ENCODE data around the gene KIRREL3. TPM values are rescaled to one million over a fixed set of nuclear protein-coding genes. Genes with fewer than 3 reads are reported as not detected.
A peak's percentile ranks its signal among the peaks of the same experiment; 100 is the strongest.

Gene KIRREL3
- total RNA-seq, 2 experiments from 2014 or later: not detected

DNA sequence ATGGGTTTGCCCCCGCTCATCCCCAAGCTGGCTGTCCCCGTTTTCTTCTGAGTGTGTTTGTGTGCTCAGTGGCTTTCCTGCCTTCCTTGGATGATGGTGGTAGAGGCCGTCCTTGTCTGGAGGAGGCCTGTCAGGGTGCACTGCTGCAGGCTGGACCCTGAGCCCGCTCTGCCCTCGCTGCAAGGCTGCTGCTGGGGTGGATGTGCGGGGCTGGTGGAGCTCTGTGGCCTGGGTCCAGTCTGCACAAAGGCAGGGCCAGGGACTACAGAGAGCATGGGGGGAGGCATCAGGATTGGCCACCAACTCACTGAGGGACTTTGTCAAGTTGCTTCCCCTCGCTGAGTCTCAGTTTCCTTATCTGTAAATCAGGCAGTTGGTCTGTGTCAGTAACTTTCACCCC lies 275.0 kb downstream of the KIRREL3 start:
- no peak for DNase-seq
- H3K27ac Mint-ChIP-seq: no peak overlapping the region
- no peaks in the 10 kb centered on the region for H3K36me3 Mint-ChIP-seq (ENCODE audit: low read depth)
- ChIA-PET POLR2A (no interaction called here), CTCF (no interaction called here)
- H3K27me3 Mint-ChIP-seq: peaks cover 2% of the 10 kb centered on the region
- H3K4me1 Mint-ChIP-seq: no peaks in the 10 kb centered on the region
- no peaks in the 10 kb centered on the region for H3K9me3 Mint-ChIP-seq
- H3K4me3 Mint-ChIP-seq: no peak overlapping the region

DNA sequence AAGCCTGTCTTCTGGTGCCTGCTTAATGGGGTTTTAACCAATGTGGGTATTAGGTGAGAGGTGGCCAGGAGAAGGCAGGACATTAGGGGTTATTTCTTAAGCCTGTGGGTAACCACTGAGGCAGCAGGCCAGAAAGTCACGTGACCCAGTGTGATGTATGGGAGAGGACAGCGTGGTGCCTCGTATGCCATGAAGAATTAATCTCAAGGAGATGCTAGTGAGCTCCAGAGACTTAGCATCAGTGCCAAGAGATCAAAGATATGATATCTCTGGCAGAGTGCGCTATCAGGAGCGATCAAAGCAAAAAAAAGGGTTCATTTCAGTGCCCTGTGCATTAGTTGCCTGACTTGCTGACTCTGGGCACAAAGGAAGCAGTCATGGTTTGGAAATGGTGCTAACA lies 275.5 kb downstream of the KIRREL3 start:
- H3K4me1 Mint-ChIP-seq: no peaks in the 10 kb centered on the region
- H3K27ac Mint-ChIP-seq: no peak overlapping the region
- DNase-seq: no peak
- H3K36me3 Mint-ChIP-seq (ENCODE audit: low read depth): no peaks in the 10 kb centered on the region
- peaks cover 2% of the 10 kb centered on the region for H3K27me3 Mint-ChIP-seq
- POLR2A ChIA-PET: no interaction called here
- H3K9me3 Mint-ChIP-seq: no peaks in the 10 kb centered on the region
- CTCF ChIA-PET: no interaction called here
- no peak overlapping the region for H3K4me3 Mint-ChIP-seq

DNA sequence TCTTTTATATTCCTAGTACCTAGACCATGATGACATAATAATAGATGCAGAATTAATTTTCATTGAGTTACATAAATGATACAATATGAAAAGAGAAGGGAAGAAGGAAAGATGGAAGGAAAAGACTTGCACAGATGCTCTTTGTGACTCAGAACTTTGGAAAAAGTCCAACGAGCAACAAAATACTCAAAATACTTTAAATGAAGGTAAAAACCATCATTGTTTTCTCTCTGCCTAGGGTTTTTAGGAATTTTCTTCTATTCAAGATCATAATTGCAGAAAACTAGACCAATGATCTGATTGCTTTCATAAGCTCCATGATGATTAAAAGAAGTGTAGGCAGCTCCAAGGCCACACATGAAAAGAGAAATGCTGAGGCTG lies 276.9 kb downstream of the KIRREL3 start:
- DNase-seq: no peak
- Mint-ChIP-seq H3K27ac (no peak overlapping the region), H3K9me3 (no peaks in the 10 kb centered on the region), H3K4me3 (no peak overlapping the region), H3K27me3 (no peaks in the 10 kb centered on the region), H3K4me1 (no peaks in the 10 kb centered on the region), H3K36me3 (ENCODE audit: low read depth) (no peaks in the 10 kb centered on the region)
- ChIA-PET POLR2A (no interaction called here), CTCF (no interaction called here)

DNA sequence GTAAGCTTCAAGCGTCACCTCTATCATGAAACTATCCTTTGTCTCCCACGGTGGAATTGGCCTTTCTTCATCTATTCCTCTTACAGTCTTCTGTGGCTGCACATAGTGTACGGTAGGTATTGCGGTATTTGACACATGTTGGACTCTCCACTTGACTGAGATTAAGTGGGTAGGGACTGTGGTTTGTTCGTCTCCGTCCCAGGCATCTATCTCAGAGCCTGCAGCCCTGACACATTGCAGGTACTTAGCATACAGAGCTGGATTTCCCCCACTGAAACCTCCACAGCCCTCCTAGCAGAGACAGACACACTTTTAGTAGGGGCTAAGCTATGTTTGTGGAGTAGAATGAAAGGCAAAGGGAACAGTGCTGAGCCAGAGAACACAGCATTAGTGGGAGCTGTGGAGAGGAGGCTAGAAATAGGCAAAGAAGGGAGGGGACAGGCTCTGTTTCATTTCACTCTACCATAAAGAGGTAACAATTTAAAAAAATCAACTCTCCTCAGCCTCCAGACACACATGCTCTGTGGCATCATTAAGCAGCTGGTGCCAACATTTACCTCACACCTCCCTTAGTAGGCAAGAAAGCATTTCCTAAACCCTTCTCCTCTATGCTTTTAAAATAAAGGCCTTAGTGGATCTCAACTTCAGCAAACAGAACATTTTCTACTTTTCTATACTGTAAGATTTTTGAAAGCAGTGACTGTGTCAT lies 277.5 kb downstream of the KIRREL3 start:
- no peaks in the 10 kb centered on the region for H3K27me3 Mint-ChIP-seq
- H3K9me3 Mint-ChIP-seq: no peaks in the 10 kb centered on the region
- no peak overlapping the region for H3K4me3 Mint-ChIP-seq
- no peaks in the 10 kb centered on the region for H3K4me1 Mint-ChIP-seq
- H3K27ac Mint-ChIP-seq: no peak overlapping the region
- no peak for DNase-seq
- POLR2A ChIA-PET: no interaction called here
- no peaks in the 10 kb centered on the region for H3K36me3 Mint-ChIP-seq (ENCODE audit: low read depth)
- CTCF ChIA-PET: interaction anchor here (1.1 to 1.5 kb wide), 2 partner anchors 12 to 44 kb away, joined by 3 read pairs; no protein-coding TSS in a partner anchor

DNA sequence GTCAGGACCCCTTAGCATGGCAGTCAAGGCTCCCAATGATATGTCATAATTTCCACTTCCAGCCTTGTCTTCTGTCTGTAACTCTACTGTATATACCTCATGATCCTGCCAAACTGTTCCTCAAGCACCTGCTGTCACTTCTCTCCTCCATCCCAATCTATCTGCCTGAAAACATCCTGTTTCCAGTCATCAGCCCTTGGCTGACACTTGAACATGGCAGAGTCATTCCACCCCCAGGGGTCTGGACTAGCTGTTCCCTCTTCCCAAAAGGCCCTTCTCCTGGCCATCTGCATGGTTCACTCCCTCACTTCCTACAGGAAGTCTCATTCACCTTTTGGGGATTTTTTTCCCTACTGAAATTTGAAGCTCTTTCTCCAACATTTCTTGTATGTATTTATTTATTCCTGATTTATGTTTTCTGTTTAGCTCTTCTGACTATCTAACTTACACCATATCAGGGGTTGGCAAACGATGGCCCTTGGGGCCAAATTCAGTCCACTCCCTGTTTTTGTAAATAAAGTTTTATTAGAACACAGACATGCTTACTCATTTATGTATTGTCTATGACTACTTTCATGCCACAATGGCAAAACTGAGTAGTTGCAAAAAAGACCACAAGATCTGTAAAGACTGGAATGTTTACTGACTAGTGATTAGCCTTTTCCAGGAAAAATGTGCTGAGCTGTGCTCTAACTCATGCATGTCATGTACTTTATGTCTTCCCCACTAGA lies 278.4 kb downstream of the KIRREL3 start:
- Mint-ChIP-seq H3K36me3 (ENCODE audit: low read depth) (no peaks in the 10 kb centered on the region), H3K4me1 (no peaks in the 10 kb centered on the region), H3K27me3 (no peaks in the 10 kb centered on the region), H3K27ac (no peak overlapping the region), H3K4me3 (no peak overlapping the region), H3K9me3 (no peaks in the 10 kb centered on the region)
- no peak for DNase-seq
- CTCF ChIA-PET: interaction anchor here (1.1 to 1.5 kb wide), 2 partner anchors 12 to 45 kb away, joined by 3 read pairs; no protein-coding TSS in a partner anchor
- POLR2A ChIA-PET: no interaction called here

DNA sequence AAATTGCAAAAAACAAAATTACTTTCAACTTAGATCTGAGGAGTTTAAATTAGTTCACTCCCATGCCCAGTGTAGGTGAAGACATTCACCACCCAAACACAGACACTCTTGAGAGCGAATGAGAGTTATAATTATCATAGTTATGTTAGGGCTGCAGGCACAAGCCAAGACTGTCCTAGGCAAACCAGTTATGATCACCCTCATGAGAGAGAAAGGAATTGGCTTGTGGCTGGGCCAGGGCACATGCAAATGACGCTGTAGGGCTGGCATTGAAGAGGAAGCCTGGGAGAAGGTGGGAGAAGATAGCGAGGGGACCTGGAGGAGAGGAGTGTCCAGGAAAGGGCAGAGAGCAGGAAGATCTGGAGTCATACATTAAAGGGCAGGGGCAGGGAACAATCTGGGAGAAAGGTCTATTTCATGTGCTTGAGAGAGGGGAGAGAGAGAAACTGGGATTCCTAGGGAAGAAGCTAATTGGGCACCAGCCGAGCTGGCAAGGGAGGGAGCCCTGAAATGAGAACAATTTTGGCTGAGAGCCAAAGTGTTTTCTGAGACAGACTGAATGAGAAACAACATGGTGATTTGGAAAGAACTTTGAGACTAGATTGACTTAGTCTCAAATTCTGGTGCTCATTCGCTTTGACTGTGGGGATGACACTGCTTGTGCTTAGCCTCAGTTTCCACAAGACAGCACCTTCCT lies 279.9 kb downstream of the KIRREL3 start:
- no peak for DNase-seq
- Mint-ChIP-seq H3K9me3 (no peaks in the 10 kb centered on the region), H3K4me1 (no peaks in the 10 kb centered on the region), H3K36me3 (ENCODE audit: low read depth) (no peaks in the 10 kb centered on the region), H3K27ac (no peak overlapping the region), H3K27me3 (no peaks in the 10 kb centered on the region), H3K4me3 (no peak overlapping the region)
- ChIA-PET POLR2A (no interaction called here), CTCF (interaction anchor here (0.6 to 0.9 kb wide), 2 partner anchors 12 to 93 kb away, joined by 3 to 4 read pairs; no protein-coding TSS in a partner anchor)

DNA sequence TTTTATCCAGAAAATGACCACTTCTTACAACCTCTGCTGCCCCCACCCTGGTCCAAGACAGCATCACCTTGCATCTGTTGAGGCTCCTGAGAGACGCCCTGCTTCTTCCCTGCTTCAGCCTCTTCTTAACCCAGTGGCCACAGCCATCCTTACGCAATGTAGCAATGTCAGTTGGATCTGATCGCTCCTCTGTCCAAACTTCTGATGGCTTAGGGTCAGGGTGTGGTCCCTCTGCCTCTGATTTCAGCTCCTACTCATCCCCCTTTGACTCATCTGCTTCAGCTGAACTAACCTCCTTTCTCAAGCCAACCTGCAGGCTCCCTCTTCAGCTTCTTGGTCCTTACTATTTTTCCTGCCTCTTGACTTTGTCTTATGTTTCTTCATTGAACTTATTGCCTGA lies 280.8 kb downstream of the KIRREL3 start:
- no peaks in the 10 kb centered on the region for H3K9me3 Mint-ChIP-seq
- no peaks in the 10 kb centered on the region for H3K4me1 Mint-ChIP-seq
- CTCF ChIA-PET: no interaction called here
- H3K27ac Mint-ChIP-seq: no peak overlapping the region
- DNase-seq: no peak
- H3K4me3 Mint-ChIP-seq: no peak overlapping the region
- no peaks in the 10 kb centered on the region for H3K36me3 Mint-ChIP-seq (ENCODE audit: low read depth)
- H3K27me3 Mint-ChIP-seq: peaks cover 2% of the 10 kb centered on the region
- POLR2A ChIA-PET: no interaction called here

DNA sequence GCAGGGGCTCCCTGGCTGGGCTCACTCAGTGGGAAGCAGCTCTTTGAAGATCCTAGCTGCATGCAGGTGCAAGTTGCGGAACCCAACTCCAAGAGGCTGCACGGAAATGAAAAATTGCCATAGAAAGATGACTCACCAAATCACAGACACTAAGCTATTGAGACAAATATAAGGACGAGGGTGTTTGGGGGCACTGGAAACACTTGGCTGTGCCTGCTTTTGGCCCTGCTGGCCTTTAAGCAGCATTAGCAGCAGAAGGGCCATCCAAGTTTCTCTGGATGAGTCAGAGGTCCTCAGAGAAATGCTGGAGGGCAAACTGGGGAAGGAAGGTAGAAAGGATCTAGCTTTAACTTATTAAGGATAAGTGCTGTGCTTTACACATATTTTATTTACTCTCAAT lies 282.3 kb downstream of the KIRREL3 start:
- no peak for DNase-seq
- Mint-ChIP-seq H3K27me3 (peaks cover 4% of the 10 kb centered on the region), H3K27ac (no peak overlapping the region), H3K9me3 (no peaks in the 10 kb centered on the region), H3K4me1 (no peaks in the 10 kb centered on the region), H3K4me3 (no peak overlapping the region), H3K36me3 (ENCODE audit: low read depth) (no peaks in the 10 kb centered on the region)
- POLR2A ChIA-PET: no interaction called here
- CTCF ChIA-PET: interaction anchor here (1.0 kb wide), 1 partner anchor 276 kb away, joined by 4 read pairs; no protein-coding TSS in a partner anchor

DNA sequence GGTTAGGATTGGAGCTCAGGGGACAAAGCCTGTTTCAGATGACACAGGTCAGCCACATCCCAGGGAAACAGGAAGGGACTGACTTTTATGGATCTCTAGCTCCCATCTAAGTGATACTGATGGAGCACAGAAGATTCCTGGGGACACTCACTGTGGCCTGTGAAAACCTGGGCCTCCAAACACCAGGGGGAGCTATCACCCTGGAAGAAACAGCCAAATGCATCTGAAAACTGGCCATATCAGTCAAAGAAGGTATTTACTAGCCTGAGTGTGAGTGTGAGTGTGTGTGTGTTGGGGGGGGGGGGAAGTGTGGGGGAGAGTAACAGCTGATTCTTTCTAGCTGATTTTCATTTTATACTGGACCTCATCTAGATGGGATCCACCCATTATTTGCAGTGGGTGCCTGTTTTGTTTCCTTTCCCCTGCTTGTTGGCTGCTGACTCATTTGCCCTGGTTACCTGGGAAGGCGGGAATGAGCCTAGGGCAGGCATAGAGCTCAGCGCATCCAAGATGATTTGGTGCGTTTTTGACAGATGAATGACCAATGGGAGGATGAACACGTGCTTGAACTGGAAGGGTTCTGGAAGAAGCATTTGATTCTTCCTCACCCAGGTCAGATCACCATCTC lies 284.0 kb downstream of the KIRREL3 start:
- Mint-ChIP-seq H3K9me3 (no peaks in the 10 kb centered on the region), H3K36me3 (ENCODE audit: low read depth) (no peaks in the 10 kb centered on the region), H3K27ac (no peak overlapping the region), H3K4me3 (no peak overlapping the region), H3K4me1 (no peaks in the 10 kb centered on the region), H3K27me3 (peaks cover 8% of the 10 kb centered on the region)
- POLR2A ChIA-PET: no interaction called here
- DNase-seq: peak; percentile 33
- CTCF ChIA-PET: interaction anchor here (0.6 to 0.9 kb wide), 3 partner anchors 15 to 1302 kb away, joined by 3 read pairs; no protein-coding TSS in a partner anchor

DNA sequence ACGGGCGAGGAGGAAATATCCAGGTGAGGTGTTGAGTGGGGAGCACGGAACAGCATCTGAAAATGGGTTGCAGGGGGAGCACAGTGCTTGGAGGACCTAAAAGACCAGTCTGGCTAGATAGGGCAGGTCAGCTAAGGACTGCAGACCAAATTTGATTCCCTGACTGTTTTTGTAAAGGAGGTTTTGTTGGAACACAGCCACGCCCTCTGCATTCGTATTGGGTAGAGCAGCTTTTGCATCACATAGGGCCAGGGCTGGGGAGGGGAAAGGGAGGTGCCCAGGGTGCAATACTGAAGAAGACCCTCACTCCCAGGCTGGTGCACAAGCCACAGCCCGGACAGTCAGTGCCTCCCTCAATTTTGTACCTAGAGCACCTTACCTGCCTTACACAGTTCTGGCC lies 286.8 kb downstream of the KIRREL3 start:
- Mint-ChIP-seq H3K4me3 (no peak overlapping the region), H3K36me3 (ENCODE audit: low read depth) (no peaks in the 10 kb centered on the region), H3K9me3 (no peaks in the 10 kb centered on the region), H3K4me1 (no peaks in the 10 kb centered on the region), H3K27ac (no peak overlapping the region), H3K27me3 (peaks cover 15% of the 10 kb centered on the region)
- POLR2A ChIA-PET: no interaction called here
- no peak for DNase-seq
- CTCF ChIA-PET: no interaction called here

DNA sequence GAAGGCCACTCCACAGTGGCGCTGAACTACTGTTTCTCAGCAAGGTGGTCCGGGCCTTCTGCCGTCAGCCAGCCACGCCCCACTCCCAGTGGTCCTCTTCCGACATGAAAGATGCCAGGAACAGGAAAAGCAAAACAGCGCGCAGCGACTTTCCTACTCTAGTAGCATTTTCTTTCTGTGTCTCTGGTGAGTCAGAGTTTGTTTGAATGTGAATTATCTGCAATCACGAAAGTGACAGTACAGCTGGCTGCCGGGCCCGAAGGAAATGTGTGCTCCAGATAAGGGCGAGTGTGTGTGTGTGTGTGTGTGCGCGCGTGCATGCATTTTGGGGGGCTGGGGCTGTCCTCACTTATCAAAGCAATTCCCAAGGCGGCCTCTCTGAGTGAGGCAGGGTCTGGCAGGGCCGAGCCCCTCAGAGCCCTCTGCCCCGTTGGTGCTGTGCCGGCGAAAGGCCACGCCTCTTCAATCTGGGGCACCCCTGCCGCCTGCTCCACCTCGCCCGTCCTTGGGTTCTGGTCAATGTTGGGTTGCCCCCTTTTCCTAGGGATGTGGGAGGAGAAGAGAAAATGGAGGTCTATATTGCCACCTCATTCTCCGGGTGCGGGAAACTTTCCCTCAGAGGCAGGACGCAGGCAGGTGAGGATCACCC lies 288.5 kb downstream of the KIRREL3 start:
- Mint-ChIP-seq H3K4me3 (no peak overlapping the region), H3K9me3 (no peaks in the 10 kb centered on the region), H3K27ac (no peak overlapping the region), H3K36me3 (ENCODE audit: low read depth) (no peaks in the 10 kb centered on the region), H3K27me3 (peaks cover 15% of the 10 kb centered on the region), H3K4me1 (no peaks in the 10 kb centered on the region)
- no peak for DNase-seq
- ChIA-PET POLR2A (no interaction called here), CTCF (no interaction called here)

DNA sequence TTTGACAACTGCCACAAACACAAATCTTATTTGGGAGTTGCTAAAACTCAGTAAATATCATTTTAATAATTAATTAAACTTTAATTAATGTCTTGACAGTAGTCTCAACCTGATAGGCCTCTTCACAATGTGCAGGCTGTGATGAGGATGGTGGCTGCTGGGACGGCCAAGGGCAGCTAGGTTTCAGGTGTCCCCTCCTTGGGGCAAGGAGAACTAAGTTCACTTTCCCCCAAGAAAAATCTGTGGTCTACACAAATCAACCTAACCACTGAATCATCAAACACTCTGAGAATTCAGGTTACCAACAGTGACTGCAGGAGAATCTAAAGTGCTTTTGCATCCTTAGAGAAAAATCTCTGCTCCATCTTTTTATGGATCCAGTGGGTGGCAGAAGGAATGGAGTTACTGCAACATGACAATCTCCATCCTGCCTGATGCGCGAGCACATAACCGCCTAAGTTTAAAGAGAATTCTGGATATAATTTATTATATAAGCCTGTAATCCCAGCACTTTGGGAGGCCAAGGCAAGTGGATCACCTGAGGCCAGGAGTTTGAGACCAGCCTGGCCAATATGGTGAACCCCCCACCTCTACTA lies 289.7 kb downstream of the KIRREL3 start:
- no peaks in the 10 kb centered on the region for H3K9me3 Mint-ChIP-seq
- peaks cover 15% of the 10 kb centered on the region for H3K27me3 Mint-ChIP-seq
- no peak for DNase-seq
- CTCF ChIA-PET: interaction anchor here (1.3 kb wide), 1 partner anchor 11 kb away, joined by 3 read pairs; no protein-coding TSS in a partner anchor
- POLR2A ChIA-PET: no interaction called here
- H3K4me1 Mint-ChIP-seq: no peaks in the 10 kb centered on the region
- no peak overlapping the region for H3K27ac Mint-ChIP-seq
- no peaks in the 10 kb centered on the region for H3K36me3 Mint-ChIP-seq (ENCODE audit: low read depth)
- H3K4me3 Mint-ChIP-seq: no peak overlapping the region

Measured in activated CD4-positive, alpha-beta T cell treated with anti-CD3 and anti-CD28 coated beads, Interleukin-2, amount 10 ng/mL, durations not matched to agents 7 days and 5 days (primary cell).